HEK293 (cell line): Measurements from ENCODE around the gene TAF15.

Experiments
- ZNF274 ChIP-seq, 2 experiments: fragments of 200-500 bp in 1 of 2; fragments of 450-650 bp in 1 of 2; sonication (Bioruptor generic) in 1 of 2; formaldehyde crosslinking in 1 of 2; IDR thresholded peaks; 2 replicates each; pipeline versions ENCODE4 v1.5.1 to v1.6.1; 2014 to 2016; ENCODE audit warnings: borderline replicate concordance in 1 of 2, inconsistent platforms in 1 of 2, low read length in 1 of 2, missing biosample characterization in 1 of 2, missing genetic modification characterization in 1 of 2
- TF ChIP-seq, protein P1 (sequence below): fragments of 450-650 bp; formaldehyde crosslinking; IDR thresholded peaks from 2 replicates; pipeline ENCODE4 v1.5.1; 2016; ENCODE audit warnings: missing biosample characterization, missing genetic modification characterization

DNA sequence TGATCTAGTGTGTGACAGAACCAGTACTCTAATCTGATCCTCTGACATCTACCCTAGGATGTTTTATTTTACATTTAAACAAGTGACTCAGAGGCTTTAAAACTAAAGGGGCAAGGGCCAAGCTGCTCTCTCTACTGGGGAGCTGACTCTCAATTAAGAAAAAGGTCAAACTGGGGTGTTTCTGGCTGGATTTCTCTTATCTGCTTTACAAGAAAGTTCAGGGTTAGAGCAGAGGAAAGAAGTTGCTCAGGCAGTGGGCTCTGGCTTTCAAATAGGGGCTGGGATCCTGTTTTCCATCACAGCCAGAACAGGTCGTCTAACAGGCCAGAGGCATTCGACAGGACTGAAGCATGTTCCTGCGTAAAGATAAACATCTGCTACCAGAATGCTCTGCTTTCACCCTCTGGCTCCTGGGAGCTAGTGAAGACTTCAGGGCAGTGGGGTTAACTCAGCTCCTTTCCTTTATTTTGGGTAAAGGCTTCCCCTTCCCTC lies 22.3 kb upstream of the TAF15 start:
- TF ChIP-seq, protein P1, sequence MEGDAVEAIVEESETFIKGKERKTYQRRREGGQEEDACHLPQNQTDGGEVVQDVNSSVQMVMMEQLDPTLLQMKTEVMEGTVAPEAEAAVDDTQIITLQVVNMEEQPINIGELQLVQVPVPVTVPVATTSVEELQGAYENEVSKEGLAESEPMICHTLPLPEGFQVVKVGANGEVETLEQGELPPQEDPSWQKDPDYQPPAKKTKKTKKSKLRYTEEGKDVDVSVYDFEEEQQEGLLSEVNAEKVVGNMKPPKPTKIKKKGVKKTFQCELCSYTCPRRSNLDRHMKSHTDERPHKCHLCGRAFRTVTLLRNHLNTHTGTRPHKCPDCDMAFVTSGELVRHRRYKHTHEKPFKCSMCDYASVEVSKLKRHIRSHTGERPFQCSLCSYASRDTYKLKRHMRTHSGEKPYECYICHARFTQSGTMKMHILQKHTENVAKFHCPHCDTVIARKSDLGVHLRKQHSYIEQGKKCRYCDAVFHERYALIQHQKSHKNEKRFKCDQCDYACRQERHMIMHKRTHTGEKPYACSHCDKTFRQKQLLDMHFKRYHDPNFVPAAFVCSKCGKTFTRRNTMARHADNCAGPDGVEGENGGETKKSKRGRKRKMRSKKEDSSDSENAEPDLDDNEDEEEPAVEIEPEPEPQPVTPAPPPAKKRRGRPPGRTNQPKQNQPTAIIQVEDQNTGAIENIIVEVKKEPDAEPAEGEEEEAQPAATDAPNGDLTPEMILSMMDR (tag by site-specific recombination), result no peak
- TF ChIP-seq ZNF274 (IDR thresholded peaks at IDR 0.05; ENCODE audit: low read length) (no peak), ZNF274 (tag by site-specific recombination; IDR thresholded peaks at IDR 0.05; ENCODE audit: borderline replicate concordance) (no peak)
